B cell (primary cell): ENCODE data around the gene OR1N2.

Experiments used
- CTCF ChIP-seq: fragments of 200-600 bp; IDR thresholded peaks from one replicate; pipeline ENCODE4 v1.8.0; 2022; ENCODE audit warnings: antibody characterized with exemption, mild to moderate bottlenecking
- EZH2 ChIP-seq: IDR thresholded peaks from 2 replicates; pipeline ENCODE4 v1.6.1; 2012; ENCODE audit warnings: borderline replicate concordance, low read depth, mild to moderate bottlenecking, moderate library complexity, low read length; ENCODE audit not compliant: insufficient read depth, poor library complexity, severe bottlenecking

GRCh38 chr9:122579874-122580273 is 27.0 kb downstream of the OR1N2 start:
- TF ChIP-seq CTCF (no peak), EZH2 (no peak)
